ENCODE data around the gene CPXM1. TPM values are rescaled to one million over a fixed set of nuclear protein-coding genes. Genes with fewer than 3 reads are reported as not detected.
A peak's percentile ranks its signal among the peaks of the same experiment; 100 is the strongest.

Gene CPXM1
- polyA plus RNA-seq, 1 donor, result 28.6 TPM

GRCh38 chr20:2801286-2801728 lies 880 bp upstream of the CPXM1 start:
- H3K36me3 ChIP-seq (ENCODE audit: control insufficient read depth, insufficient read depth, low read length), result peaks cover 6% of the 10 kb centered on the region
- peaks cover 2% of the 10 kb centered on the region for H3K4me1 ChIP-seq (ENCODE audit: control insufficient read depth, insufficient read depth, low read length)
- peaks cover 86% of the 10 kb centered on the region for H3K27me3 ChIP-seq (ENCODE audit: control insufficient read depth, insufficient read depth, low read length)
- H3K9me3 ChIP-seq (ENCODE audit: control insufficient read depth, low read depth, low read length), result no peaks in the 10 kb centered on the region
- WGBS (ENCODE audit: insufficient coverage, low lambda C conversion rate), result no CpG with 5 or more reads among the region's 13 CpGs
- no peak for DNase-seq
- no peak overlapping the region for H3K27ac ChIP-seq (ENCODE audit: low read length)
- H3K4me3 ChIP-seq (ENCODE audit: low read length), result no peak overlapping the region

- H3K27me3 ChIP-seq (ENCODE audit: control insufficient read depth, insufficient read depth, low read length), result peaks cover 72% of the 10 kb centered on the region
- WGBS (ENCODE audit: insufficient coverage, low lambda C conversion rate), result 15% methylated on average over 4 of the region's 61 CpGs
- no peaks in the 10 kb centered on the region for H3K9me3 ChIP-seq (ENCODE audit: control insufficient read depth, low read depth, low read length)
- peak in 1 of 2 donors; percentile 18 for DNase-seq
- H3K4me3 ChIP-seq (ENCODE audit: low read length), result peak overlapping the region; percentile 36
- peaks cover 6% of the 10 kb centered on the region for H3K36me3 ChIP-seq (ENCODE audit: control insufficient read depth, insufficient read depth, low read length)
- H3K27ac ChIP-seq (ENCODE audit: low read length), result no peak overlapping the region
- peaks cover 2% of the 10 kb centered on the region for H3K4me1 ChIP-seq (ENCODE audit: control insufficient read depth, insufficient read depth, low read length)
These were observed 523 bp downstream of the CPXM1 start for GRCh38 chr20:2799688-2800520.

- DNase-seq, result no peak
- Histone ChIP-seq H3K27ac (ENCODE audit: low read length) (no peak overlapping the region), H3K36me3 (ENCODE audit: control insufficient read depth, insufficient read depth, low read length) (peaks cover 6% of the 10 kb centered on the region), H3K4me3 (ENCODE audit: low read length) (peak overlapping the region; percentile 36), H3K27me3 (ENCODE audit: control insufficient read depth, insufficient read depth, low read length) (peaks cover 65% of the 10 kb centered on the region), H3K9me3 (ENCODE audit: control insufficient read depth, low read depth, low read length) (no peaks in the 10 kb centered on the region), H3K4me1 (ENCODE audit: control insufficient read depth, insufficient read depth, low read length) (peaks cover 2% of the 10 kb centered on the region)
- WGBS (ENCODE audit: insufficient coverage, low lambda C conversion rate), result no CpG with 5 or more reads among the region's 9 CpGs
These were observed 1.2 kb downstream of the CPXM1 start for GRCh38 chr20:2799271-2799670.

- 80% methylated on average over 2 of the region's 6 CpGs for WGBS (ENCODE audit: insufficient coverage, low lambda C conversion rate)
These were observed 1.6 kb downstream of the CPXM1 start for GRCh38 chr20:2798814-2799213.

GRCh38 chr20:2798095-2798805 lies 2.2 kb downstream of the CPXM1 start:
- Histone ChIP-seq H3K4me3 (ENCODE audit: low read length) (no peak overlapping the region), H3K27ac (ENCODE audit: low read length) (no peak overlapping the region), H3K9me3 (ENCODE audit: control insufficient read depth, low read depth, low read length) (no peaks in the 10 kb centered on the region), H3K27me3 (ENCODE audit: control insufficient read depth, insufficient read depth, low read length) (peaks cover 55% of the 10 kb centered on the region), H3K36me3 (ENCODE audit: control insufficient read depth, insufficient read depth, low read length) (peaks cover 6% of the 10 kb centered on the region), H3K4me1 (ENCODE audit: control insufficient read depth, insufficient read depth, low read length) (peaks cover 2% of the 10 kb centered on the region)
- no CpG with 5 or more reads among the region's 19 CpGs for WGBS (ENCODE audit: insufficient coverage, low lambda C conversion rate)
- no peak for DNase-seq

More at GRCh38 chr20:2798814-2799213, 1.6 kb downstream of the CPXM1 start:
- no peak for DNase-seq
- H3K27ac ChIP-seq (ENCODE audit: low read length), result no peak overlapping the region
- H3K36me3 ChIP-seq (ENCODE audit: control insufficient read depth, insufficient read depth, low read length), result peaks cover 6% of the 10 kb centered on the region
- H3K4me3 ChIP-seq (ENCODE audit: low read length), result no peak overlapping the region
- peaks cover 61% of the 10 kb centered on the region for H3K27me3 ChIP-seq (ENCODE audit: control insufficient read depth, insufficient read depth, low read length)
- no peaks in the 10 kb centered on the region for H3K9me3 ChIP-seq (ENCODE audit: control insufficient read depth, low read depth, low read length)
- peaks cover 2% of the 10 kb centered on the region for H3K4me1 ChIP-seq (ENCODE audit: control insufficient read depth, insufficient read depth, low read length)

- peaks cover 6% of the 10 kb centered on the region for H3K36me3 ChIP-seq (ENCODE audit: control insufficient read depth, insufficient read depth, low read length)
- DNase-seq, result no peak
- WGBS (ENCODE audit: insufficient coverage, low lambda C conversion rate), result no CpG with 5 or more reads among the region's 16 CpGs
- H3K4me3 ChIP-seq (ENCODE audit: low read length), result no peak overlapping the region
- H3K4me1 ChIP-seq (ENCODE audit: control insufficient read depth, insufficient read depth, low read length), result peaks cover 2% of the 10 kb centered on the region
- H3K27ac ChIP-seq (ENCODE audit: low read length), result no peak overlapping the region
- H3K27me3 ChIP-seq (ENCODE audit: control insufficient read depth, insufficient read depth, low read length), result peaks cover 48% of the 10 kb centered on the region
- H3K9me3 ChIP-seq (ENCODE audit: control insufficient read depth, low read depth, low read length), result no peaks in the 10 kb centered on the region
These were observed 3.1 kb downstream of the CPXM1 start for GRCh38 chr20:2797136-2797983.

- Histone ChIP-seq H3K9me3 (ENCODE audit: control insufficient read depth, low read depth, low read length) (no peaks in the 10 kb centered on the region), H3K36me3 (ENCODE audit: control insufficient read depth, insufficient read depth, low read length) (peaks cover 6% of the 10 kb centered on the region), H3K27ac (ENCODE audit: low read length) (no peak overlapping the region), H3K4me3 (ENCODE audit: low read length) (no peak overlapping the region), H3K4me1 (ENCODE audit: control insufficient read depth, insufficient read depth, low read length) (peaks cover 2% of the 10 kb centered on the region), H3K27me3 (ENCODE audit: control insufficient read depth, insufficient read depth, low read length) (peaks cover 43% of the 10 kb centered on the region)
- no peak for DNase-seq
- WGBS (ENCODE audit: insufficient coverage, low lambda C conversion rate), result no CpG with 5 or more reads among the region's 20 CpGs
These were observed 4.3 kb downstream of the CPXM1 start for GRCh38 chr20:2796011-2796660.

- Histone ChIP-seq H3K27me3 (ENCODE audit: control insufficient read depth, insufficient read depth, low read length) (peaks cover 37% of the 10 kb centered on the region), H3K4me3 (ENCODE audit: low read length) (no peak overlapping the region), H3K9me3 (ENCODE audit: control insufficient read depth, low read depth, low read length) (no peaks in the 10 kb centered on the region), H3K4me1 (ENCODE audit: control insufficient read depth, insufficient read depth, low read length) (peaks cover 2% of the 10 kb centered on the region), H3K36me3 (ENCODE audit: control insufficient read depth, insufficient read depth, low read length) (peaks cover 6% of the 10 kb centered on the region), H3K27ac (ENCODE audit: low read length) (no peak overlapping the region)
- DNase-seq, result no peak
- no CpG with 5 or more reads among the region's 24 CpGs for WGBS (ENCODE audit: insufficient coverage, low lambda C conversion rate)
These were observed 5.0 kb downstream of the CPXM1 start for GRCh38 chr20:2795451-2795850.

- H3K4me3 ChIP-seq (ENCODE audit: low read length), result no peak overlapping the region
- peaks cover under 1% of the 10 kb centered on the region for H3K4me1 ChIP-seq (ENCODE audit: control insufficient read depth, insufficient read depth, low read length)
- WGBS (ENCODE audit: insufficient coverage, low lambda C conversion rate), result no CpG with 5 or more reads among the region's 11 CpGs
- H3K9me3 ChIP-seq (ENCODE audit: control insufficient read depth, low read depth, low read length), result no peaks in the 10 kb centered on the region
- H3K27me3 ChIP-seq (ENCODE audit: control insufficient read depth, insufficient read depth, low read length), result peaks cover 33% of the 10 kb centered on the region
- peaks cover 6% of the 10 kb centered on the region for H3K36me3 ChIP-seq (ENCODE audit: control insufficient read depth, insufficient read depth, low read length)
- no peak for DNase-seq
- H3K27ac ChIP-seq (ENCODE audit: low read length), result no peak overlapping the region
These were observed 5.5 kb downstream of the CPXM1 start for GRCh38 chr20:2794866-2795447.

Measured in large intestine (tissue), 3 donors.